ENCODE measurements around the gene PDE6C. TPM values are rescaled to one million over a fixed set of nuclear protein-coding genes. Genes with fewer than 3 reads are reported as not detected.

The PDE6C gene
- total and polyA plus RNA-seq, 2 of the 4 experiments (the other 2 are of a cell fraction): not detected

DNA sequence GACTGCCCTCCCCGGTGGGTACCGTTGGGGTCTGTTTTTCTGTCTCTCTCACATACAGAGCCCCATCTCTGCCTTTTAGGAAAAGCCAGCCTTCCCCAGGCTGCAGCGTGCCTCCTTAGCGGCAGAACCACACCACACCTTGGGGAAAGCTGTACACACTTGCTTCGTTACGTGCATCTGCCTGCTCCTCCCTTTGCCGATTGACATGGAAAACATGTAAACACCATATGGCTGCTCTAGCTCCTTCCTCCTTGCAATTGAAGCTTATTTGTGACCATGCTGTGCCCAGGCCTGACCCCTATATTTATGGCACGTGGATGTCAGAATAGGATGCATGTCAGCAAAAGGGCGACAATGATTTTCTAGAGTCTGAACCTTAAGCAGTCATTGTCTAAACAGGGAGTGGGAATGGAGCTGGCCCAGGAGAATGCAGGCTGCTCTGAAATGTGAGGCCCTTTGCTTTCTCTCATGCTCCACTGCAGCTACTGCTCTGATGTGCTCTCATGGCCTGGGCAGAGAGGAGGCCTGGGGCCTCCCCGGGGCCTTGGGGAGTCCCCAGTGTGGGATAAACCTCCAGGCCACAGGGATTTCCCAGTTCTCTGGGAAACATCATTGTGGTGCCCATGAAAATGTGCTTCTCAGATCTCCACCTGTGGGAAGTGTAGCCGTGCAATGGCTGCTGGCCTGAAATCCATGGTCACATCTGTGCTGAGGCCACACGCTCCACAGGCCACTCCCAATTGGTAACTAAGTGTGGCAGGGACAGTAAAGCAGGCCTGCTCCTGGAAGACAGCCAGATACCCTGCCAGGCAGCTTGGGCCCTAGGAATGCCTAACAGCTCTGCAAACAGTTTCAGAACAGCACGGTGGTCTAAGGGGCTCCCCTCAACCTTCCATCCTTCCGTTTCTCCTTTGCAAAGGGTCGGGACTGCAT, 18.6 kb downstream of the PDE6C start (continued):
- TF ChIP-seq MAZ (IDR thresholded peaks at IDR 0.05; ENCODE audit: borderline replicate concordance, low read depth, low read length): no peak

DNA sequence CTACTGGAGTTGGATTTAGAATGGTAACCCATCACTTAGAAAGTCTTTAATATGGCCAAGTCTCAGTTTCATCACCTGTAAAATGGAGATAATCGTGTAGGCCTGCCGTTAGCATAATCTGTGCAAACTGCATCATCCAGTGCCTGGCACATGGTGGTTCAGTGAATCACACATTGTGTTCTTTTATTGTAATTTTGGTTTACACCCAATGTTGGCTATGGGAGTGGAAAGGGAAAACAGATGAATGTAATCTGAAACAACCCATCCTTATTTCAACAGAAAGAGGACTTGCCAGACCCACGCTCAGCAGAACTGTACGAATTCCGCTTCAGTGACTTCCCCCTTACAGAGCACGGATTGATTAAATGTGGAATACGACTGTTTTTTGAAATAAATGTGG, 27.5 kb downstream of the PDE6C start:
- Histone ChIP-seq H3K9ac (ENCODE audit: low read depth, low read length) (no peak overlapping the region), H3K27ac (ENCODE audit: insufficient read depth, low read length) (no peak overlapping the region), H3K4me1 (ENCODE audit: control insufficient read depth, insufficient read depth, low read length) (no peaks in the 10 kb centered on the region), H2AK9ac (replicated peaks; ENCODE audit: low read depth, low read length, poor library complexity) (no peak overlapping the region), H3K4me2 (ENCODE audit: low read depth, low read length) (no peak overlapping the region), H3K79me1 (ENCODE audit: low read depth in 1 of 2, low read length in 2 of 2) (no peaks in the 10 kb centered on the region), H2BK20ac (ENCODE audit: low read depth, low read length) (no peak overlapping the region), H4K5ac (ENCODE audit: low read depth, low read length) (no peak overlapping the region), H3K56ac (ENCODE audit: extremely low read depth, insufficient read depth, low read length) (no peak overlapping the region), H2AFZ (replicated peaks; ENCODE audit: low read length, poor library complexity) (no peak overlapping the region), H3K4ac (ENCODE audit: low read depth, low read length) (no peak overlapping the region), H4K20me1 (ENCODE audit: insufficient read depth, low read length) (no peaks in the 10 kb centered on the region), H2BK5ac (ENCODE audit: low read depth, low read length, poor library complexity, severe bottlenecking) (no peak overlapping the region), H3K18ac (ENCODE audit: low read depth, low read length) (no peak overlapping the region), H4K91ac (ENCODE audit: insufficient read depth, low read depth, low read length) (no peak overlapping the region), H3K14ac (replicated peaks; ENCODE audit: low read depth, low read length) (no peak overlapping the region), H2BK120ac (ENCODE audit: low read depth, low read length) (no peak overlapping the region), H4K8ac (ENCODE audit: low read depth in 2 of 2, low read length in 2 of 2) (no peak overlapping the region), H3K27me3 (ENCODE audit: control insufficient read depth, insufficient read depth, low read length) (peaks cover 15% of the 10 kb centered on the region), H2AK5ac (ENCODE audit: low read depth, low read length) (no peak overlapping the region), H3K36me3 (ENCODE audit: control insufficient read depth, insufficient read depth, low read length) (no peaks in the 10 kb centered on the region), H3K4me3 (ENCODE audit: insufficient read depth, low read depth, low read length) (no peak overlapping the region), H3K9me3 (ENCODE audit: control insufficient read depth, insufficient read depth, low read length) (no peaks in the 10 kb centered on the region), H3K9me1 (ENCODE audit: insufficient read depth, low read length) (no peaks in the 10 kb centered on the region), H3K23ac (ENCODE audit: low read depth, low read length) (no peak overlapping the region), H2BK15ac (ENCODE audit: low read depth, low read length) (no peak overlapping the region)
- DNase-seq (no peak), ATAC-seq (ENCODE audit: low read depth) (no peak)
- WGBS, 2 experiments (ENCODE audit: extremely low coverage in 2 of 2, insufficient read length in 1 of 2): 69% methylated on average over 4 of the region's 7 CpGs; no CpG with 5 or more reads in 1 of the 2 experiments
- CTCF ChIA-PET: no interaction called here
- BruUV-seq (replicated peaks): no TSS peak
- POLR2A ChIA-PET (ENCODE audit: unreplicated experiment): no interaction called here
- intact Hi-C loops (cut with micrococcal nuclease): no loop called here
- TF ChIP-seq CEBPB (IDR thresholded peaks at IDR 0.05; ENCODE audit: low read depth, low read length) (no peak), BHLHE40 (IDR thresholded peaks at IDR 0.05; ENCODE audit: low read depth, low read length) (no peak), MXI1 (IDR thresholded peaks at IDR 0.05; ENCODE audit: borderline replicate concordance, low read depth, low read length) (no peak), CHD1 (IDR thresholded peaks at IDR 0.05; ENCODE audit: low read depth, low read length) (no peak), RFX5 (IDR thresholded peaks at IDR 0.05; ENCODE audit: low read depth, low read length) (no peak), FOS (IDR thresholded peaks at IDR 0.05; ENCODE audit: low read depth, low read length) (no peak), RCOR1 (IDR thresholded peaks at IDR 0.05; ENCODE audit: insufficient replicate concordance, low read length) (no peak), SMC3 (IDR thresholded peaks at IDR 0.05; ENCODE audit: low read depth, low read length) (no peak)
- dilution Hi-C loops (cut with HindIII; ENCODE audit: low sequenced_read_pairs, unreplicated experiment): no loop called here
- in situ Hi-C loops (cut with MboI; ENCODE audit: low sequenced_read_pairs): no loop called here
